Stimulated activated CD4-positive, alpha-beta T cell treated with anti-CD3 and anti-CD28 coated beads, TNF-alpha, amount 100 ng/mL, for 1 hour (primary cell): ENCODE measurements around the gene WHAMM.
"Not testable (repeated sequence)": the region's sequence is repeated elsewhere in the genome, so short reads cannot be mapped to it uniquely, and the experiment has no call there.

Experiments
- DNase-seq, 3 donors: peaks; one replicate each; pipeline ENCODE4 v3.0.0-alpha.2; 2020; ENCODE audit warnings: low read depth in 3 of 3, low spot score in 1 of 3

Gene WHAMM

DNA sequence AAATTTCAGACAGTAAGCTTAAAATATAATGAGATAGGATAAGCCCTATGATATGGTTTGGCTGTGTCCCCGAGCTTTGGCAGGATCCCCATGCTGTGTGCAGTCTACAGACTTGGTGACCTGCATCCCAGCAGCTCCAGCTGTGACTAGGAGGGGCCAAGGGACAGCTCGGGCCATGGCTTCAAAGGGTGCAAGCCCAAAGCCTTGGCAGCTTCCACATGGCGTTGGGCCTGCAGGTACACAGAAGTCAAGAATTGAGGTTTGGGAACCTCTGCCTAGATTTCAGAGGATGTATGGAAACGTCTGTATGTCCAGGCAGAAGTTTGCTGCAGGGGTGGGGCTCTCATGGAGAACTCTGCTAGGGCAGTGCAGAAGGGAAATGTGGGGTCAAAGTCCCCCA, 56.2 kb downstream of the WHAMM start:
- DNase-seq: not testable (repeated sequence)

DNA sequence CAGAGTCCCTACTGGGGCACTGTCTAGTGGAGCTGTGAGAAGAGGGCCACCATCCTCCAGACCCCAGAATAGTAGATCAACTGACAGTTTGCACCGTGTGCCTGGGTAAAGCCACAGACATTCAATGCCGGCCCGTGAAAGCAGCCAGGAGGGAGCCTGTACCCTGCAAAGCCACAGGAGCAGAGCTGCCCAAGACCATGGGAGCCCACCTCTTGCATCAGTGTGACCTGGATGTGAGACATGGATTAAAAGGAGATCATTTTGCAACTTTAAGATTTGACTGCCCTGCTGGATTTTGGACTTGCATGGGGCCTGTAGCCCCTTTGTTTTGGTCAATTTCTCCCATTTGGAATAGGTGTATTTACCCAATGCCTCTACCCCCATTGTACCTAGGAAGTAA, 56.6 kb downstream of the WHAMM start:
- not testable (repeated sequence) for DNase-seq

DNA sequence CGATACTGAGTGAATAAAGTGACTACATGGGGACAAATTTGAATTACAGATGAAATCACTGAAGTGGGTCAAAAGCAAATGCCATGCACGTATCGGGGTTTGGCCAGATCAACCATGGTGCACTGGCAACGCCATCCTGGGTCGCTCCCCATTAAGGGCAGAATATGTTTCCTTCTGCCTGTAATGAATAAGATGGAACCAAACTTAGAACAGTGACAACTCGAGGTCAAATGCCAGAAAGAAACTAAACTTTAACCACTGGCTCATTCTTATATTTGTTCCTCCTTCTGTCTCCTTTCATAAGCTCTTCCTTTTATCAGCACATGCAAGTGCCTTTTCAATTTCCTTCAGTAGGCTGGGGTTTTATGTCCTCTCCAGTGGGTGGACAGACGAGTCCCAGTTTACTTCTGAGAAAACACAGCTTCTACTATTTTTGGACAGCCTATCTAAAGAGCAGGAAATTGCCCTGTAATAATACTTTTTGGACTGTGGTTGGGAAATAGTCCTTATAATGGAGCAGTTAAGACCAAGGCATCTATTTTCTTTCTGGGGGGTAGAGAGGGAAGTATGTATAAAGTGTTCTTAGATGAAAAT, 61.4 kb downstream of the WHAMM start:
- no peak for DNase-seq

DNA sequence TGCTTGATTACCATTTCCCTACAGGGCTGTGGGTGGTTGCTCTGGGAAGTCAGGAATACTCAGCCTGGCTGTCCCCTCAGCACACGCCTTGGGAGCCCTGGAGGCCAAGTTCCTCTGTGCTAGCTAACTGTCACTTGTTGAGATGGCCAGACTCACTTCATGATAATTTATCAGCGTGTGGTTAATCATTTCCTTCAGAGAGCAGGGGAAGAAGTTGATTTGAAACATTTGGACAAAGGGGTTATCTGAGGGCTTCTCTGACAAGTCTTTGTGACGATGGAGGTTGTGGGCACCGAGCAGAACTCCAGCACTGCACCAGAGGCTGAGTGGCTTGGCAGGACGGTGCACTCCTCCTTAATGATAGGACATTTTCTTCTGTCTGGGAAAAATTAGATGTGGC, 61.9 kb downstream of the WHAMM start:
- no peak for DNase-seq

DNA sequence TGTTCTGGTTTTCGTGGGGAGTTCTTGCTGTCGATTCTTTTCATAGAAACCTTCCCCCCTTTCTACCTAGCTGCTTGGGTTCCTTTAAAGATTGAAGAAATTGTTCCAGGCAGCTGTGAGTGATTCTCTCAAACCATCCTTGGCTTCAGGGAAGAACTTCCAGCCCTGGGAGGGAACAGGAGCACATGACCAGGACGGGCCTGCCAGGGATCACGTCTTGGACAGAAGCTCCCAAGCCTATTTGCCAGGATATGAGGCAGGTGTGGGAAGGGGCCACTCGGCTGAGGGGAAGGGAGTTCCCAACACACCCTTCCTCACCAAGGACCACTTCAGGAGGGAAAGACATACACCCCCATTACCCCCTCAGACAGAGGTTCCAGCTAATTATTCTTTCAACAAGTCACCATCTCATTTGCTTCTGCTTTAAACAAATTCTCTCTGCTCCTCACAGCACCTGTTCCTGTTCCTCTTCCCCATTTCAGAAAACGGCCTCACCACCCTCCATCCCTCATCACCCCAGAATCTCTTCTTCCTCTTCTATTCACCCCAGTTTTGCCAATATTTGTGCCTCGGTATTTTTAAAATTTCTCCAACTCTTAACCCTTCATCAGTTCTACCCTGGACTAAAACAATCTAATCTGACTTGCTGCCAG, 62.5 kb downstream of the WHAMM start:
- no peak for DNase-seq

DNA sequence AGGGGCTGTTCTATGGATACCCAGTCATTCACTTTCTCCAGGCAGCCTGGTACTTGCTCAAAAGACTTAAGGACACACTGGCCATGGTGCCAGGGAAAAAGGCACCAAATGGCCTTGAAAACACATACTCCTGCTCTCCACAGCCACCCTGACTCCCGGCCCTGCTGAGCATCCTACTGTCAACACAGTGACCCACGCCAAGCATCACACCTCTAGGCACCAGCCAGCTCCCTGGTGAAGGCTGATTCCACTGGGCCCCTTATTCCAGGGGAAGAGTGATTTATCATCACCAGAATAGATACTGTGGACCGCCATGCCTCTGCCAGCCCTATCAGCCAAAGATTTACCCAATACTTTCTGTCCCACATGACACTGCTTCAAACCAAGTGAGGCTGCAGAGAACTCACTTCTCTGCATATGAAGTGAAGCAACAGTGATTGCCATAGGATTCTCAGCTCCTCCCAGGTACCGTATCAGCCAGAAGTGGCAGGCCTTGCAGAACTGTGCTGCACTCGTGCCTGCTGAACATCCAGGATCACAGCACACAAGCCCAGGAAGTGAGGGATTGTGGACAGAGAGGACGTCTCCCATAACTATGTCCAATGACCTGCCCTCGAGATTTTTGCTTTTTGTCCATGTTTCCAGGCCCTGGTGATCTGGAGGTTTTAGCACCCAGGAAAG, 63.7 kb downstream of the WHAMM start:
- DNase-seq: no peak

DNA sequence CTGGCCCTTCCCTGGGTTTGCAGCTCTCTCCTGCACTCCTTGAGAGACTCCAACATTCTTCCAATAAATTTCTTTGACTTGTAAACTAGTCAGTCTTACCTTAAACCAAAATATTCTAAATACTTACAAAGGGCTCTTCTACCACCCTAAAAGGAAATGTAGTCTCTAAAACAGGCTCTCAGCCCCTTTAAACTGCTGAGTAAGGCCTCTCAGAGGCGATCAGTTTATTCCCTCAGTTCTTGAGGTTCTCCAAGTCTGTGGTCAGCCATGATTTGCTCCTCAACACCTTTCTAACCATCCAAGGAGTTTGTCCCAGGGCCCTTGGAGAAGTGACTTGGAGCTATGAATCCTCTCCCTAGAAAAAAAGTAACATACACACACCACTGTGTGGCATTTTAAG, 64.8 kb downstream of the WHAMM start:
- DNase-seq: no peak

DNA sequence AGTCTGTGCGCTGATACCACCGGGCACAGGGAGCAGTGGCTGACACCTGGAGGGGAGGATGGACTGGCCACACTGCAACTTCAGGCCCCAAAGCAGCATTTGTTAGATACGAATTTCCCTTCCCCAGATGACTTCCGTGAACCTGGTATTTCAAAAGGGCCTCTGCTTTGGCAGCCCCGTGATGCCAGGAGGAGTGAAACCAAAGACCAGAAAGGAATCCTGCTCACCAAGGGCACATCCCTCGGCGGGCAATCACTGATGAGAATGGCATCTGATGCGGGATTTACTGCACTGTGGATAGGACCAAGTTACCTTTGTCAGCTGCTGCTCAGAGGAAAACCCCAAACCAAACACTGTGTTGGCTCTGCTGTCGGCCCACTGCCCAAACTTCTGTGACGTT, 65.5 kb downstream of the WHAMM start:
- no peak for DNase-seq

DNA sequence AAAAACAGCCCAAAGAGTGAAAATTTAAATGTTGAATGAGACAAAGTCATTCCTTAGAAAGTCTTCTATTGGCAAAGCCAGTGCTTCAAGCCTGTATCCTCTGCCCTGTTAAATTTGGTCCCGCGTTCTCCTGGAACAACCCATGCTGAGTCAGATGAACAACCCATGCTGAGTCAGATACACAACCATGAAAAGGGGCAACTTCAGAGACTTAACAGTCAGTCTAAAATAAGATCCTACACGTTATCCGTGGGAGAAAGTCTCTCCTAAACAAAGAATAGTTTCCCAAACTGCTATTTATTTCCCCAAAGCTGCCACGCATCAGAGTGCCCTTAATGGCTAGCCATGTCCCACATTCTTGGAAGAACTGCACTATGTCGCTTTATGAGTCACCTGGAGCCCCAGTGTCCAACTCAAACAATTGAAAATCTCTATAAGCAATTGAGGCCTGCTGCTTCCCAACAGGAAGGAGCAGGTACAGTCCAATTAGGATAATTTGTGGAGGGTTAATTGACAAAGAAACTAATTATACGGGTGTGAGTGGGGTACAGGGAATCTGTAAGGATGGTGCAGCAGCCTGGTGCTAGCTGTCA, 66.1 kb downstream of the WHAMM start:
- DNase-seq: no peak

DNA sequence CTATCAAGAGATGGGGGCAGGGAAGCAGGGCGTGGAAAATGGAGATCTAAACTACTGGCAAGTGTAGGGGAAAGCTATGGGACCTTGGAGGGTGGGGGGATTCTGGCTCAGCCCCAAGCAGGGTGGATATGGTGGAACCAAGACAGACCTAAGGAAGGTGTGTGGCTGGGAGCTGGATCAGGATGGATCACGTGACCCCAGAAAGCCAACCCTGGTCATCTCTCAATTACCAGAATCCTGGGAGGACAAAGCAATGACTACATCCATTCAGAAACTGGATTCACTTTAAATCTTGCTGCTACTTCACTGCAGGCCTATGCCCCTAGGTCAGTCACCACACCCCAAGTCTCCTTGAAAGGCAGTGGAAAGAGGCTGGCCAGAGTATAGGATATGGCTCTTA, 68.4 kb downstream of the WHAMM start:
- no peak for DNase-seq

DNA sequence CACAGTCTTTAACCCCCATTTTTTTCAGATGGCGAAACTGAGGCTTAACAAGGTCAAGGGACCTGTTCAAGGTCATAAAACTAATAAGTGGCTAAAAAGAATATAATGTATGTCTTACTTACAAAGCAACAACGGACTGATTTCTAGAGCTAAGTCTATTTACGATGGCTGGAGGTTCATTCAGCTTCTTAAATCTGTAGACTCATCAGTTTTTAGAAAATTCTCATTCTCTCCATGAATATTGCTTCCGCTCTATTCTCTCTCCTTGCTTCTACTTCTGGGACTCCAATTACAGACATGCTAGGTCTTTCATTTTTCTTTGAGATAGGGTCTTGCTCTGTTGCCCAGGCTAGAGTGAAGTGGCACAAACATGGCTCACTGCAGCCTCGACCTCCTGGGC, 68.9 kb downstream of the WHAMM start:
- DNase-seq: no peak

DNA sequence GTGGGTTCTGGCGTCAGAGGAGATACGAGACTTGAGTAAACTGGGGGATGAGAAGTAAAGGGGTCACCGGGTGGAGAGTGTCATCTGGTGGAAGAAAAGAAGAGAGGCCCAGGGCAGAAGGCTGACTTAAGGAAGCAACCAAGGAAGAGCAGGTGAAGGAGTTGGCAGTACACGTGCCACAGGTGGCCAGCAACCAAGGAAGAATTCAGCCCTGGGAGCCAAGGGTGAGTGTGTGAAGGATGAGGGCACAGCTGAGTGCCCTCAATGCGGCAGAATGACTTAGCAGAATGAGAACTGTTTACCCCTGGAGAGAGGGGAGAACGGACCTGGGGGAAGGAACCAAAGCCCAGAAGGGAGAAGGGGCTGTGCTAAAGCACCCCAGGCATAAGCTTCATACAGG, 71.3 kb downstream of the WHAMM start:
- no peak for DNase-seq

DNA sequence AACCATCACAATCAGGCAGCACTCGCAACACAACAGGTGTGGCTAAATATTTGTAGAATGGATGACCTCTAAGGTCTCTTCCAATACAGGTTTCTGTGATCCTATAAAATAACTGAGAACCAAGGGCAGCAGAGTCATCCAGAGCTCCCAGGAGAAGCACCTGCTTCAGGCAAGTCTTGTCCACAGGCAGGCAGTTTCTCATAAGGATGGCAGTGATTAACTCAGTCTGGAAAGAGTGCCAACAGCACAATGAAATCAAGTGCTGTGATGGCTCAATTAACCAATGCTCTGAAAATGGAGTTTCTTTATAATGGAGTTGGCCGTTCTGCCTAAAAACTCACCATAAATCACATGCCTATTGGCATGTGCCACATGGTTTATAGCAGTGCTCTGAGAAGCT, 72.3 kb downstream of the WHAMM start:
- DNase-seq: no peak

DNA sequence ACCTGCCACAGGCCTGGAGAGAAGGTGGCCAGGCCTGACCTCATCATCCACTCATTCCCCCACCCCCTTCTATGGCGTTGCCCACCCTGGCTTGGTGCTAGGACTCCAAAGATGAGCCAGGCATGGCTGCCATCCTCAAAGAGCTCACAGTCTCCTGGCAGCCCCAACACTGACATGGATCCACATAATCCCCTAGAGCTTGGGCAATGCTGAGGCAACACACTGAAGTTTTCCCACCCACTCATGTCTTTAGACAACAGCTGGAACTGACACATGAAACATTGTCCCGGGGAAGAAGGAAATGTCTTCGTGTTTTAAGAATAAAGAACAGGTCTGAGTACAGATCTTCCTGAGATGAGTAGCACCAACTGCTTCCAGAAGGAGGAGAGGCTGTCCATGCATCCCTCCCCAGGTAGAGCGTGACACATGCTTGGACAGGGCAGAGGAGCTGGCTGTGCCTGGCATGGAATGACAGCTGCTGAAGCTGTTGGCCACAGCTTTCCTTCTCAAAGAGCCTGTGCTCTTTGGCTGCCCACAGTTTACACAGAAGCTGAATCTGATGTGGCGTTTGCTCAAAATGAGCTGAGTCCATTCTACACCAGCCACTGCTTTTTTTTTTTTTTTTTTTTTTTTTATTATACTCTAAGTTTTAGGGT, 73.0 kb downstream of the WHAMM start:
- DNase-seq: no peak
